Stimulated activated CD4-positive, alpha-beta T cell treated with anti-CD3 and anti-CD28 coated beads, Interleukin-2, amount 100 ng/mL, for 4 hours (primary cell): ENCODE results near the gene MELK.

Experiments used
- DNase-seq: peaks from one replicate; pipeline ENCODE4 v3.0.0-alpha.2; 2020; ENCODE audit warnings: low read depth

Gene MELK

GRCh38 chr9:36584620-36585460 is 12.1 kb downstream of the MELK start:
- DNase-seq, result no peak

GRCh38 chr9:36590231-36590630 is 17.5 kb downstream of the MELK start:
- no peak for DNase-seq

- no peak for DNase-seq
These were observed 20.3 kb downstream of the MELK start for GRCh38 chr9:36592801-36593583.

GRCh38 chr9:36594213-36594612 is 21.5 kb downstream of the MELK start:
- DNase-seq, result no peak

GRCh38 chr9:36597412-36598178 is 24.9 kb downstream of the MELK start:
- no peak for DNase-seq

- DNase-seq, result no peak
These were observed 25.6 kb downstream of the MELK start for GRCh38 chr9:36598273-36598672.

- DNase-seq, result no peak
These were observed 30.3 kb downstream of the MELK start for GRCh38 chr9:36603006-36603405.

GRCh38 chr9:36609306-36609705 is 36.6 kb downstream of the MELK start:
- DNase-seq, result no peak

- DNase-seq, result no peak
These were observed 49.4 kb downstream of the MELK start for GRCh38 chr9:36622121-36622520.

- no peak for DNase-seq
These were observed 50.6 kb downstream of the MELK start for GRCh38 chr9:36623280-36623679.

GRCh38 chr9:36625006-36625615 is 52.4 kb downstream of the MELK start:
- no peak for DNase-seq

GRCh38 chr9:36632892-36633291 is 60.2 kb downstream of the MELK start:
- DNase-seq, result no peak

- DNase-seq, result no peak
These were observed 65.0 kb downstream of the MELK start for GRCh38 chr9:36637491-36638270.

- DNase-seq, result no peak
These were observed 68.2 kb downstream of the MELK start for GRCh38 chr9:36640771-36641381.

GRCh38 chr9:36642817-36643216 is 70.1 kb downstream of the MELK start:
- no peak for DNase-seq

- DNase-seq, result no peak
These were observed 84.1 kb downstream of the MELK start for GRCh38 chr9:36656842-36657241.

- no peak for DNase-seq
These were observed 86.8 kb downstream of the MELK start for GRCh38 chr9:36659500-36659899.

- DNase-seq, result no peak
These were observed 92.1 kb downstream of the MELK start for GRCh38 chr9:36664806-36665205.

- DNase-seq, result no peak
These were observed 92.7 kb downstream of the MELK start for GRCh38 chr9:36665387-36665786.

GRCh38 chr9:36665921-36666431 is 93.3 kb downstream of the MELK start:
- DNase-seq, result no peak

- DNase-seq, result no peak
These were observed 98.9 kb downstream of the MELK start for GRCh38 chr9:36671561-36671960.
